Stimulated activated CD4-positive, alpha-beta T cell treated with anti-CD3 and anti-CD28 coated beads, Interleukin-1b, Interleukin-23, amount 100 ng/mL, for 48 hours (primary cell): ENCODE results near the gene VWA7.

ENCODE experiments used
- DNase-seq: peaks from one replicate; pipeline ENCODE4 v3.0.0-alpha.2; 2020

VWA7 gene

DNA sequence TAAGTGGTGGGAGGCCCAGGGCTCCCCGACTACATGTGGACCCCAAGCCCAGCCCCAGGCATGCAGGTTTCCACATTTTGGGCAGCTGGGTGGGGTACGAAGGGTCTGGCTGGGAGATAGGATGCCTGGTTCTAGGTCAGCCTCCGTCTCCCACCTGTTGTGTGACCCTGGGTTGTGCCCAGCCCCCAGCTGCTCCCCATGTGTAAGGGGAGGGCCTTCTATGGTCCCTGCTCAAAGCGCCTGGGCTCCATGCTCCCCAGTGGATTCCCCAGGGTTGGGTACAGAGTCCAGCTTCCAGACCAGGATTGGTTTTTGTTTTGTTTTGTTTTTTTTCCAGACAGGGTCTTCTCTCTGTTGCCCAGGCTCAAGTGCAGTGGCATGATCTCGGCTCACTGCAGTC, 1.1 kb upstream of the VWA7 start:
- no peak for DNase-seq

DNA sequence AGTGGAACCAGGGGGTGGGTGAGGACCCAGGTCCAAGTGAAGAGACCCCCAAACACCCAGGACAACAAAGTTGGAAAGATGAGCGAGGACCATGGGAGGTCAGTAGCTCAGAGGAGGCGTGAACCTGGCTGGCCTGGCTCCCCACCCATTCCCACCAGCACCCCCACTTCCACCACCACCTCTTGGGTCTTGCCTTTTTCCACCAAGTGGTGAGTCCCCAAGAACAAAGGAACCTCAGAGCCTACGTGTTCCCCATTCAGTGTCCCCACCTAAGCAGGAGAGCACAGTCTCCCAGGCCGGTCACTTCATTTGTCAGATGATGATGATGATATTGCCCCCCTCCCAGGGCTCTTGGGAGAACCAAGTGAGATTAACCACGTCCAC, 531 bp upstream of the VWA7 start:
- DNase-seq: no peak

DNA sequence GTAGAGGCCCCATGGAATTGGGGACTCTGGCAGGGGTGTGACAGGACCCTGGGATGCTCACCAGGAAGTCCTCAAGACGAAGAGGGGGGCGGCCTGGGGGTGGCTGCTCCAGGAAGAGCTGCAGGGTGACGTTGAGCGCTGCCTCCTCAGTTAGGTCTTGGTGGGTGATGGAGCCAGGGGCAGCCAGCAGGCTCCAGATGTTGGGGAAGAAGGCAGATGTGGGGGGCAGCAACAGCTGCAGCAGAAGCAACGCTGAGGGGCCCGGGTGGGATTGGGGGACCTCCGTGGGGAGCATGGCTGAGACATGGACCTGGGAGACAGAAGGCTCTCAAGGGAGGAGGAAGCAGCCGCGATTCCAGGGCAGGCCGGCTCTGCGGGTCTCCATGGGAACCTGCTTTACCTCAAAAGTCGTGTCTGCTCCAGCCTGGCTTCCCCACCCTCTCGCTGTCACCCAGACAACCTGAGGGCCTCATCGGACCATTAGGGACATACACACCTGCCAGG, 591 bp downstream of the VWA7 start:
- no peak for DNase-seq

DNA sequence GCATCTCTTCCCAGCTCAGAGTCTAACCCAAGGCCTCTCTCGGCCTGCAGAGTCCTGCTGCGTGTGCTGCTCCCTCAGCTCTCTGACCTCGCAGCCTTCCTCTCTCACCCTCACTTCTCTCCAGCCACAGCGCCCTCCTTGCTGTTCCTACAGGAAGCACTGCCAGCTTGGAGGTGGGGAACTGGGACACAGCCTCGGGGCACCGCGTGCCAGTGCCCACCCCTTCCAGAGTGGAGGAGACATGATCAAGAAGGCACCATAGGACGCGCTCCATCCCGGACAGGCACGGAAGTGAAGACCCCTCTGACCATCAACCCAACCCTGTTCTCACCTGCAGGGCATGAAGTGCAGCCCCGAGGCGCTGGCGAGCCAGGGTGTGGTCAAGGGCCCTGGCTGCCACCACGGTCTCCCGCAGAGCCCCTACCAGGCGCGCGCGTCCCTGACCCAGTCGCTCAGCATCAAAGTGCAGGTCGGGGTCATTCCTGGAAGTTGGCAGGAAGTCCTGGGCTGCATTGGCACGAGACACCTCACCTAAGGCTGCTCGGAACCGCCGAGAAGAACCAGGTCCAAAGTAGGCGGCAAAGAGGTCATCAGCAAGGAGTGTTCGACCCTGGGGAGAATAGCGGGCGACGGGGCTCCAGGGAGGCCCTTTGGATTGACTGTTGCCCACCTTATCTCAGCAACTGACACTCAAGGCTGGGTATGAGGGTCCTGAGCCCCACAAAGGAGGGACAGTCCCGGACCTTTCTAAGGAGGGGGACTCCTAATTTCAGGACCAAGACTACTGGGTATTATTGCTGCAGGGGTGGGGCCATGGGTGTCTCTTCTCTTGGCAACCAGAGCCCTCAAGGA, 1.3 kb downstream of the VWA7 start:
- DNase-seq: no peak

DNA sequence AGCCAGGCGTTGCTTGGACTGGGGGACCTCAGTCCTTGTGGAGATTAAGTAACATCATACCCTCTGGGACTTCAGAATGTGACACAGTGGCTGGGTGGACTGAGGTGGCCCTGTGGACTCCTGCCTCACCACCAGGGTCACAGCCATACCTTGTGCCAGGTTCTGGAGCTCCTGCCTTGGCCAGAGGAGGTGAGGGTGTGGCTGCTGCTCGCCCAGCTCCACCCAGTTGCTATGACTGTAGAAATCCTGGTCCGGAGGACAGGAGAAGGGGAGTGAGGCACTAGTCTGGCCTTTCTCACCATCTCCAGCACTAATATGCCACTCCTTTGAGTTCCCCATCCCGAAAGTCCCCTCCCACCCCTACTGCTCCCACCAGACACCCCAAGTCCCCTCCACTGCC, 1.9 kb downstream of the VWA7 start:
- no peak for DNase-seq

DNA sequence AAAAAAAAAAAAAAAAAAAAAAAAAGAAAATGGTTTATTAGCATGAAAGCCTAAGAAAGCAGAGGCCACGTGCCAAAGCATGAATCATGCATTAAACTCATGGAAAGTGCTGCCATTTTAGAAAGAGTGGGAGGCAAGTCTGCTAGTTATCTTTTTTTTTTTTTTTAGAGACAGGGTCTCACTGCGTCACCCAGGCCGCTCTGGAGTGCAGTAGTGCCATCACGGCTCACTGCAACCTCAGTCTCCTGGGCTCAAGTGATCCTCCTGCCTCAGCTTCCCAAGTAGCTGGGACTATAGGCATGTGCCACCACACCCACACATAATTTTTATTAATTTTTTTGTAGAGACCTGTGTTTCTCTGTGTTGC, 5.2 kb downstream of the VWA7 start:
- no peak for DNase-seq

DNA sequence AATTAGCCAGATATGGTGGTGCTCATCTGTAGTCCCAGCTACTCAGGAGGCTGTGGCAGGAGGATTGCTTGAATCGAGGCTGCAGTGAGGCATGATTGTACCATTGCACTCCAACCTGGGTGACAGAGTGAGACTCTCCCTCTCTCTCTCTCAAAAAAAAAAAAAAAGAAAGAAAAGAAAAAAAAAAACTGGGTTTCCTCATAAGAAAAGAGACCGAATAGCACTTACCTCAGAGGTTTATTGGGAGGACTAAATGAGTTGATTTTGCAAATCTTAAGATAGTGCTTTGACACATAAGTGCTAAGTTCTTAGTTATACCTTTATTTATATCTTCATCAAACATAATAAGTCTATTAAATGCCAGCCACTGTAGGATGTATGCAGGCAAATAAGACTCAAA, 6.3 kb downstream of the VWA7 start:
- no peak for DNase-seq

DNA sequence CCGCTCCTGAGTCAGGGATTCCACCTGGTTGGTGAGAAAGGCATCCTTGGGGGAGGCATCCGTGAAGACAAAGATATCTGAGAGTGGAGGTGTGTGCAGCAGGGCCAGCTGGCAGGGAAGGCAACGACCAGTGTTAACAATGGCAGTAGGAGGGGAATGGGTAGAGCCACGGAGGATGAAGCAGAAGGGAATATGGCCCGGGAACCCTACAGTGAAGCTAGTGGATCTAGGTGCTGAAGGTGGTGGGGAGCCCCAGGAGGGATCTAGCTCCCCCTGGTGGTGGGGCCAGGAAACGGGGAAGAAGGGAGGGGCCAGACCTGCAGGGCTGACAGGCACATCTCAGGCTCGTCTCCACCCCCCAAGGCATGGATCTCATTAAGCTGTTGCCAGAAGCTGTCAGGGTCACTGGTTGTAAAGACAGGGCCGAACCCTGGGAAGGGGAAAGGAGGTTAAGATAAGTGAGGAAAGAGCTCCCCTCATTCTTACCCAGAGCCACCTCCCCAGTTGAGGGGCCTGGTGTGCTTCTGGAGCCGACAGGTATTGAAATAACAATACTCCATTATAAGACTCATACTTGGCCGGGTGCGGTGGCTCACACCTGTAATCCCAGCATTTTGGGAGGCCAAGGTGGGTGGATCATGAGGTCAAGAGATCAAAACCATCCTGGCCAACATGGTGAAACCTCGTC, 7.3 kb downstream of the VWA7 start:
- DNase-seq: peak; percentile 86

DNA sequence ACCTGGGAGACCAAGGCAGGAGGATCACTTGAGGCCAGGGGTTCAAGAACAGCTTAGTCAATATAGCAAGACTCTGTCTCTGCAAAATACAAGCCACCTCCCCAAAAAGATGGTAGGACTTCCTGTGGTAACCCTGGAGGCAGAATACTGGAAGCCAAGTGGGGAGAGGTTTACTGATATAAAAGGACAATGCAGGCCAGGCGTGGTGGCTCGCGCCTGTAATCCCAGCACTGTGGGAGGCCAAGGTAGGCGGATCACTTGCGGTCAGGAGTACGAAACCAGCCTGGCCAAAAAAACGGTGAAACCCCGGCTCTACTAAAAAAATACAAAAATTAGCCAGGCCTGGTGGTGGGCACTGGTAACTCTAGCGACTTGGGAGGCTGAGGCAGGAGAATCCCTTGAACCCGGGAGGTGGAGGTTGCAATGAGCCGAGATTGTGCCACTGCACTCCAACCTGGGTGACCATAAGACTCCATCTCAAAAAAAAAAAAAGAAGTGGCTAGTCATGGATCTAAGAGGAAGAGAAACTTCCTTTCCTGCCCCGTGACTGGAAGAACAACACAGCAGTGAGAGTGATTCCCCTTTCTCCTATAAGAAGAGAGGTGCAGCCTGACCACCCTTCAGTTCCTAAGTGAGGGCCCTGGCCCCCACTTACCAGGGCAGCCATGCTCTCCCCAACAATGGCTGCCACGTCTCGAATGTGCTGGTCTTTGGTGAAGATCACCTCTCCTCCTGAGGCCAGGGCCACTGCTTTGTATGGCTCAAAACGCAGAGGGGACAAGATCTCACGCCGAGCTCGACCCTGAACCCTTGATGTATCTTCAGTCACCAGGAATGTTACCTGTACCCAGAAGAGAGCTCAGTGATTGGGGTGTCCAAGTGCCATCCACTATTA, 8.5 kb downstream of the VWA7 start:
- DNase-seq: no peak

DNA sequence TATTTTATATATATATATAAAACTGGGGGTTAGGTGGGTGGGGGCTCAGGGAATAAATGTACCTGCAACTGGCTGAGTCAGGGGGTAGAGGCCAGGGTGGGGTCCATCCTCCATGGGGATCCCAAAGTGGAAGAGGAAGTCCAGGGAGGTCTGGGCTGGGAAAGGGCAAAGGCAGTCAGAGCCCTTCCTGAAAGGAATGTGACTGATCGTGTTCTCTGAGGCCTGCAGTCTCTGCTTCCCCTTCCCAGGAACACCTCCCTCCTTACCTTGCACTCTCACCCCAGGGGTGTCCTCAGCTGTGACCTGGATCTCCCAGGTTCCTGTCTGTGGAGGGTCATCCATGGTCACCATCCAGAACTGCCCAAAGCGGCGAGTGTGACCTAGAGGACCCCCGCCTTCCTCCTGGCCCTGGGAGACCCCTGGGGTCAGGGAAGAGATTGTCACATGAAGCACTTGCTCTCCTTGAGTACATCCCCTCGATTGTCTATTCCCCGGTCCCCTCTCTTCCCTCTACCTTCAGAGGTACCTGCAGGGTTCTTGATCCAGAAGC, 10.0 kb downstream of the VWA7 start:
- DNase-seq: no peak

DNA sequence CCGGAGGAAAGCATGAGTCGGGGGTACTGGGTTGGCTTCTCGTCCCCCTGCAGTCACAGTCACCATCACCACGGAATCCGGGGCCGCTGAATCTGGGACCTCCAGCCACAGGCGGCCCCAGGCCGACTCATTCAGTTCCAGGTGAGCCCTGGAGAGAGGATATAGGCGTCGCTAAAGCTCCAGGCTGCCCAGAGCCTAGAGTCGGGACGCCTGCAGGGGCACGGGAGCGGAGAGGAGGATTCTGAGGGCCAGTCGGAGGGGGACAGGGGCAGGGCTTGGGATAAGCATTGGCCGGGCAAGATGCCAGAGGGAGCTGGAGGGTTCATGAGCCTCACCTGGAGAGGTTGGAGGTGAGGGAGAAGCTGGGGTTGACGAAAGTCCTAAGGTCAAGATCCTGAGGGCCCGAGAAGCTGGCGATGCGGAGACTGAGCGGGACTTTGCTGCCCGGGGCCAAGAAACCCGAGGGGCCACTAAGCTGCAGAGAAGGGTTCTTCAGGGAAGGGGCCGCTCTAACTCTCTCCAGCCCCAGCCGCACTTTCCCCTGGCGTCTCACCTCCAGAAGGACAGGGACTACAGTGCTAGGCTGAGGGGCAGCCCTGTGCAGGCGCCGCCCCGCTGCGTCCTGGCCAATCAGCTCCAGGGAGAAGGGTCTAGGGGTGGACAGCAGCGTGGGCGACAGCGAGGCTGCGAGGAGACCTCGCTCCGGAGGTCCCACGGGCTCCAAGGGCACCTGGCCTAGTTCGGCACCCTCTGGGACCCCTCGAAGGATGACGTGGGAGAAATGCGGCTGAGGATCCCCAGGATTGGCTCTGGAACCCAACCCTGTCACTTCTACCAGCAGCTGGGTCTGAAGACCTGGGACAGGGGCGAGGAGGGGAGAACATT, 11.0 kb downstream of the VWA7 start:
- no peak for DNase-seq

DNA sequence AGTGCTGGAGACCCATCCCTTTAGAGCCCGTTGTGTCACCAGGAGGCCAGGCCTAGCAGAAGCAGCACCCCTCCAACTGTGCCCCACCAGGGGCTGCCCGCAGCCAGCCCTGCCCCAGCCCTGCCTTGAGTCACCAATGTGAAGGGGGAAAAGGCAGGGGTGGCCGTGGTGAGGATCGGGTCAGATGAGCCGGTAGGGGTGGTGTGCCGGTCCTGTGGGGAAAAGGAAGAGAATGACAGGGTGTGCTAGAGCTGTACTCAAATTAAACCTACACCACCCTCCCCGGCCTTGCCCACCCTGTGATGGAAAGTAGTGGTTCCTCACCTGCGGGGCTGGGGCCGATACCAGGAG, 11.6 kb downstream of the VWA7 start:
- DNase-seq: no peak

DNA sequence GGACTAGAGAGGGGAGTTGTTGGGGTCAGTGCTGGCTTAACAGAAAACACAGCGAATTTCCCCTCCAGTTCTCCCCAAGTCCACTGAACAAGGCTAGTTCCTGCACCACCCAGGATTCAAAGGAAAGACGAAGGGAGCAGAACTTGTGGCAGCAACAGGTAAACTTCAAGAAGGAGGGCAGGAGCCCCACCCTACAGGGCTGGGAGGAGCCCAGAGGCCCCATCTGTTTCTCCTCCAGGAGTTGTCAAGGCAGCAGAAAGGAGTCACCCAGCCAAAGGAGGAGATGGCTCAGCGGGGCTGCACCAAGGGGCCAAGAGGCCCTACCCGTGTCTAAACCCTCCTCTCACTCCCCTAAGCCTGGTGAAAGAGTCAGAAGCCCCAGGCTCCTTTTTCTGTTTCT, 12.9 kb downstream of the VWA7 start:
- no peak for DNase-seq

DNA sequence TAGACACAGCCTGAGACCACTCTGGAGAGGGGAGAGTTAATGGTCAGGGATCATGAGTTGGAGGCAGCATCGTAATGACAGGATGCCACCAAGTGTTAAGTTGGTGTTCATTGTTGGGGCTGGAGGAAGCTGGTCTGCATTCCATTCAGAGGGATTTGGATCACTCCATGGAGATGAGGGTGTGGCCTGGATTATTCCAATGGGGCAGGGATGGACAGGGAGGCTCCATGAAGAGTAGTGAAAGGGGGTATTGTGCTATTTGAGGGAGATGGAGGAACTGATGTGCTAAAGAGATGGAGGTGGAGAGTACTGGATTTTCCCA, 13.5 kb downstream of the VWA7 start:
- DNase-seq: no peak

DNA sequence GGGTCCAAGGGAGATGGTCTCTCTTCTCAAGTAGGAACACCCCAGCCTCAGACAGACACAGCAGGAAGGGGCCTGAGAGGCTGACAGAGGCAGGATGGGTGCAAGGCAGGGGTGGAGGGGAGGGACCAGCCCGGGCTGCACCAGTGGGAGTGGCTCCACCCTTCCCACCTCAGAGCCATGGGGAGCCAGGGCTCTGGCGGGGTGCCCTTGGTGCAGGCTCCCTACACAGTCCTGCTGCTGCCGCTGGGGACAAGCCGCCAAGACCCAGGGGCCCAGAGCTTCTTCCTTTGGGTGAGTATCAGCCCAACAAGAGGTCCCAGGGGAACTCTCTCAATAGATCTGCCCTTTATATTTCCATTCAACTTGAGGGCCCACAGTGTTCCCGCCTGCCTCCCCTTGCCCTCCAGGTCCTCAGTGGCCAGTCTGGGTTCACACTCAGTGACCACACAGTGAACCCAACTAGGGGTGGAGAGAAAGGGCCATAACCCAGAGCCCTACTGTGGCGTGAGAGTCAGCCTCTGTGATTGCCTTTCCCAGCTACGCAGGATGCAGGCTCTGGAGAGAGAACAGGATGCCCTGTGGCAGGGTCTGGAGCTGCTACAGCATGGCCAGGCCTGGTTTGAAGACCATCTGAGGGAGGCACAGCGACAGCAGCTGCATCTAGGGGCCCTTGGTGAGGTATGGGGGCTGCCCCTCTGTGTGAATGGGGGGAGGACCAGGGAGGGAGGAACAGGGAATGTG, 14.1 kb downstream of the VWA7 start:
- DNase-seq: no peak

DNA sequence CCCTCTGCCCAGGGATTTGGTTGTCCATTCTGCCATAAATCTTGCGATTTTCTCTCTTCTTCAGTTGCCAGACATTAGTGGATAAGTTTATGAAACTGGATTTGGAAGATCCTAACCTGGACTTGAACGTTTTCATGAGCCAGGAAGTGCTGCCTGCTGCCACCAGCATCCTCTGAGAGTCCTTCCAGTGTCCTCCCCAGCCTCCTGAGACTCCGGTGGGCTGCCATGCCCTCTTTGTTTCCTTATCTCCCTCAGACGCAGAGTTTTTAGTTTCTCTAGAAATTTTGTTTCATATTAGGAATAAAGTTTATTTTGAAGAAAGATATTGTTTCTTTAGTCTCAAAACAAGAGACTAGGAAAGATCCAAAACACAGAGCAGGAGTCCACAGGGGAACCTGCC, 14.8 kb downstream of the VWA7 start, which contains the start of gene SAPCD1:
Gene SAPCD1 (plus strand): TSS at position 301 of the 400 bp plus-strand sequence. CDS start 399 bp downstream, outside the sequence.
- no peak for DNase-seq

DNA sequence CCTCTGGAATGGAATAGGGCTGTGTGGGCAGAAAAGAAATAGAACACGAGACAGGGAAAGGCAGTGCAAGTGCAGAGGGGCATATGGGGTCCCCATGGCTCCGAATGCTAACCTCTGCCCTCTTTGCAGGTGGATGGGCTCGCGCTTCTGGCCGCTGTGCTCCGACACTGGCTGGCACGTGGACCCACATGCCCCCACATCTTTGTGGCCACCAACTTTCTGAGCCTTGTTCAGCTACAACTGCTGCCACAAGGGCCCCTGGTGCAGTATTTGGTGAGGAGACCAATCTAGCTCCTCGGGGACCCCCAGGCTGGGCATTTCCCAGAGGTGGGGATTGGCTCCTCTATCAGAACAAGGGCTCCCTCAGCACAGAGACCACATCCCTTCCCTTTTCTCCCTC, 15.8 kb downstream of the VWA7 start:
- no peak for DNase-seq

DNA sequence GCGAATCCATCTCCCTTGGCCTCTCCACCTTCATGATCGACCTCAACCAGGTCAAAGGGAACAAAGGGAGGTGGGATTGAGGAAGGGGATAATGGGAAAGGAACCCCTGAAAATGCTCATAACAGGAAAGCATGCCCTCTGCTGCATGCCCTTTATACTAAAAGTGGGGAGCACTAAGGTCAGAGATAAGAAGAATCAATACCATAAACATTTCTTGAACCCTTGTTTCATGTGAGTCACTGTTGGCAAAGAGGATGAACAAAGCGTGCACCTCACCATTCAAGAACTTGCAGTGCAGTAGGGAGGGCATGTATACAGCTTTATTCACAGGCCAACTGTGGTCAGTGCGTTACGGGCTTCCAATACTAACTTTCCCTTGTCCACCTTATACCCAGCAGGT, 16.3 kb downstream of the VWA7 start:
- DNase-seq: no peak

DNA sequence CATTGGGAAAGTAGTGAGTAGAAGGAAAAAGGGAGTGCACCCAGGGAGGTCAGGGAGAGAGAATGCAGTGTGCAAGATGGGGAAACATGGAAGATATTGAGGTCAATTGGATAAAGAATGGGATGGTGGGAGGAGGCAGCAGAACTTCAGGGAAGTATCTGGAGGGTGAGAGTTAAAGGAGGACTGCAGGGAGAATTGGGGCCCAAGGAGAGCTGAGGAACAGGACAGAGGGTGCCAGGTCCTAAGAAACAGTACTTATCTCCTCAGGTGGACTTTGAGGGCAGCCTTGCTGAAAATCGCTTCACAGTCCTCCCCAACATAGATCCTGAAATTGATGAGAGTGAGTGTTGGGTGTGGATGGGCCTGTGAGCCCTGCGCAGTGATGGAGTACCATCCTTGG, 18.8 kb downstream of the VWA7 start:
- no peak for DNase-seq

DNA sequence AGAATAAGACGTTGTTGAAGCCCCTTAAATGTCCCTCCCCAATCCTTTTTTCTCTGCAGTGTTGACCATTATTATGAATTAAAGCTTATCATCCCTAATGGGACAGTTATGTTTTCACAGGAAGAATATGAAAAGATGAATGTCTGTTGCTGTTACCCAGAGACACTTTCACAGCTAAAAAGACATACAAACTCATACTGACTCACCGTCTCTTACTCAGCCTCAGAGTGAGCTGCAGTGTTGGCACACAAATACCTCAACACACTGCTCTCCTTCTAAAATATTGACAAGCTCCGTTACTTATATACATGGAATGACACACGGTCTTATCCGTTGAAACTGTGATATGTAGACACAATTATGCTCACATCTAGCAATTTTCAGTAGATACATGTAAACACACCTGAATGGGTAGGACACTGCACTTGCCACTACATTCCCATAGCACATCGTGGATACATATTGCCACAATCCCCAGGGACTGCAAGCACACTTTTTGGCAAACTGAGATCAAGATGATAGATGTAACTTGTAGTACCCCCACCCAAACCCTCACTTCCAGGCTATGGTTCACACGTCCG, 24.3 kb downstream of the VWA7 start:
- DNase-seq: no peak

DNA sequence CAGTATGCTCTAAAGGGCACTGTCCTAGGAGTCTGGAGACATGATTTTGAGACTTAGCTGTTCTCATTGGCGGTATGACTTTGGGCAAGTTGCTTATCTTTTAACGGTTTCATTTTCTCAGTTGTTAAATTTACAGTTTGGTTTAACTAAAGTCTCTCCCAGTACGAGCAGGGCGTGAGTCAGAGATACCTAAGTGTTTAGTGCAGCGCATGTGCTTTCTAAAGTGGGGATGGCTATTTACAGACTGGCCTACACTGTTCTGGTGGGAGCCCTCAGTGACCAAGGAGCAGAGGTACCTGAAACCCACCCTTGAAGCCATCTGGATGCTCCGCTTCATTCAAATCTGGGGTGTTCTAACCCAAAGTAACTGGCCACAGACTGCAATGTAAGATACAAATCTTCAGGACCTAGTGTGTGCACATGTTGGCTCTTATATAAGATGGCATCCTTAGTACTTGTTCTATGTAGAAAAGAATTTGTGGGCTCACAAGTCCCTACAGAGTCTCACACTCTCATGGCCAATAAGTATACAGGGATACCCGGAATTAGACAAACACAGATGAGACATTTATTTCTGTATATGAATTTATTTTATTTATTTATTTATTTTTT, 26.6 kb downstream of the VWA7 start:
- DNase-seq: no peak
